ENCODE measurements around the gene TOMM40. TPM values are rescaled to one million over a fixed set of nuclear protein-coding genes. Genes with fewer than 3 reads are reported as not detected.

Gene TOMM40
- total RNA-seq, 3 donors from 2014 or later: 47.9 to 82.6 (median 53.5) TPM

- Histone ChIP-seq H3K4me3 (peak overlapping the region; percentile 93), H3K4me1 (ENCODE audit: low read depth) (peaks cover 22% of the 10 kb centered on the region), H3K9me3 (no peaks in the 10 kb centered on the region), H3K36me3 (ENCODE audit: low read depth) (no peaks in the 10 kb centered on the region)
- ATAC-seq (peak; percentile 44), DNase-seq (peak; percentile 85 to 88 (median 86))
- no peak for TF ChIP-seq CTCF (IDR thresholded peaks at IDR 0.05)
- intact Hi-C loops (cut with DNase I, micrococcal nuclease): no loop called here
Measured at GRCh38 chr19:44847144-44848035, 43.7 kb upstream of the TOMM40 start.

GRCh38 chr19:44848036-44848811 lies 42.8 kb upstream of the TOMM40 start:
- Histone ChIP-seq H3K36me3 (ENCODE audit: low read depth) (no peaks in the 10 kb centered on the region), H3K4me1 (ENCODE audit: low read depth) (peaks cover 22% of the 10 kb centered on the region), H3K9me3 (no peaks in the 10 kb centered on the region), H3K4me3 (peak overlapping the region; percentile 93)
- no peak for TF ChIP-seq CTCF (IDR thresholded peaks at IDR 0.05)
- DNase-seq (peak in 1 of 3 donors; percentile 30), ATAC-seq (no peak)
- intact Hi-C loops (cut with DNase I, micrococcal nuclease): no loop called here

GRCh38 chr19:44848812-44849447 lies 42.1 kb upstream of the TOMM40 start:
- no peak for TF ChIP-seq CTCF (IDR thresholded peaks at IDR 0.05)
- peak; percentile 31 to 55 (median 50) for DNase-seq
- ATAC-seq: no peak
- intact Hi-C loops (cut with DNase I, micrococcal nuclease): no loop called here
- no peak overlapping the region for H3K4me3 ChIP-seq
- peaks cover 22% of the 10 kb centered on the region for H3K4me1 ChIP-seq (ENCODE audit: low read depth)
- no peaks in the 10 kb centered on the region for H3K9me3 ChIP-seq
- H3K36me3 ChIP-seq (ENCODE audit: low read depth): no peaks in the 10 kb centered on the region

- no peak overlapping the region for H3K4me3 ChIP-seq
- intact Hi-C loops (cut with DNase I, micrococcal nuclease): no loop called here
- ATAC-seq (no peak), DNase-seq (no peak)
- H3K4me1 ChIP-seq (ENCODE audit: low read depth): peaks cover 12% of the 10 kb centered on the region
- no peak for TF ChIP-seq CTCF (IDR thresholded peaks at IDR 0.05)
- no peaks in the 10 kb centered on the region for H3K9me3 ChIP-seq
- H3K36me3 ChIP-seq (ENCODE audit: low read depth): no peaks in the 10 kb centered on the region
Measured at GRCh38 chr19:44850641-44851109, 40.4 kb upstream of the TOMM40 start.

- intact Hi-C loops (cut with DNase I, micrococcal nuclease): no loop called here
- ATAC-seq (no peak), DNase-seq (no peak)
- H3K4me3 ChIP-seq: no peak overlapping the region
- no peaks in the 10 kb centered on the region for H3K36me3 ChIP-seq (ENCODE audit: low read depth)
- H3K9me3 ChIP-seq: no peaks in the 10 kb centered on the region
- TF ChIP-seq CTCF (IDR thresholded peaks at IDR 0.05): no peak
- H3K4me1 ChIP-seq (ENCODE audit: low read depth): peaks cover 12% of the 10 kb centered on the region
Measured at GRCh38 chr19:44851427-44851826, 39.6 kb upstream of the TOMM40 start.

Measured in mucosa of descending colon (tissue), 3 donors.